Naive thymus-derived CD4-positive, alpha-beta T cell (primary cell): ENCODE data around the gene CAV2. TPM values are rescaled to one million over a fixed set of nuclear protein-coding genes. Genes with fewer than 3 reads are reported as not detected.

Experiments
- ATAC-seq: fragments of 150-1000 bp; cut with Tn5 transposase; 2 replicates; pipeline ENCODE4 v1.10.0; 2021; ENCODE audit warnings: mild to moderate bottlenecking, moderate library complexity
- CTCF ChIA-PET: fragments of 350-600 bp; sonication (Branson Sonifier 250); formaldehyde crosslinking; loops from one replicate; lab custom pipeline; 2021; ENCODE audit warnings: antibody characterized with exemption; lab: Charles Lee
- POLR2A ChIA-PET: fragments of 350-600 bp; sonication (Branson Sonifier 250); formaldehyde crosslinking; loops from one replicate; lab custom pipeline; 2021; ENCODE audit warnings: antibody characterized with exemption, inconsistent platforms; lab: Charles Lee
- DNase-seq, 9 donors: peaks; one replicate each; pipeline versions ENCODE4 v3.0.0 to v3.0.0-alpha.2; 2020 to 2022; ENCODE audit warnings: mixed read lengths in 1 of 9
- H3K27ac ChIP-seq: one replicate; pipeline ENCODE4 v1.7.0; 2013; ENCODE audit warnings: mild to moderate bottlenecking, low read depth, low read length, moderate library complexity
- H3K27me3 ChIP-seq, 2 donors: one replicate each; pipeline ENCODE4 v1.7.0; 2013; ENCODE audit warnings: low read length in 2 of 2, mild to moderate bottlenecking in 2 of 2, moderate library complexity in 2 of 2; ENCODE audit not compliant: control insufficient read depth in 2 of 2, insufficient read depth in 2 of 2
- H3K36me3 ChIP-seq, 3 experiments: 1 replicate in 2 of 3; 2 replicates in 1 of 3; pipeline ENCODE4 v1.7.0; 2013; ENCODE audit warnings: low read length in 3 of 3, mild to moderate bottlenecking in 3 of 3, moderate library complexity in 1 of 3; ENCODE audit not compliant: insufficient read depth in 3 of 3, control insufficient read depth in 2 of 3
- H3K4me1 ChIP-seq, 2 donors: one replicate each; pipeline ENCODE4 v1.7.0; 2013; ENCODE audit warnings: low read length in 2 of 2, mild to moderate bottlenecking in 2 of 2, moderate library complexity in 1 of 2; ENCODE audit not compliant: control insufficient read depth in 2 of 2, insufficient read depth in 2 of 2
- H3K4me3 ChIP-seq: 2 replicates; pipeline ENCODE4 v1.7.0; 2013; ENCODE audit warnings: mild to moderate bottlenecking, low read length
- H3K9me3 ChIP-seq, 3 experiments: 1 replicate in 2 of 3; 2 replicates in 1 of 3; pipeline ENCODE4 v1.7.0; 2013; ENCODE audit warnings: low read length in 3 of 3; ENCODE audit not compliant: control insufficient read depth in 2 of 3
- H3K27ac Mint-ChIP-seq, 9 donors: one replicate each; pipeline ENCODE4 v1.8.0; 2020 to 2022; ENCODE audit warnings: mixed read lengths in 9 of 9, mild to moderate bottlenecking in 8 of 9, moderate library complexity in 5 of 9, inconsistent platforms in 2 of 9
- H3K27me3 Mint-ChIP-seq, 5 donors: one replicate each; pipeline ENCODE4 v1.8.0; 2021 to 2022; ENCODE audit warnings: mixed read lengths in 5 of 5, mild to moderate bottlenecking in 1 of 5
- H3K36me3 Mint-ChIP-seq, 5 donors: one replicate each; pipeline ENCODE4 v1.8.0; 2020 to 2022; ENCODE audit warnings: mixed read lengths in 5 of 5, mild to moderate bottlenecking in 3 of 5, inconsistent platforms in 1 of 5
- H3K4me1 Mint-ChIP-seq, 7 donors: one replicate each; pipeline ENCODE4 v1.8.0; 2020 to 2022; ENCODE audit warnings: mixed read lengths in 7 of 7, mild to moderate bottlenecking in 3 of 7, inconsistent platforms in 1 of 7
- H3K4me3 Mint-ChIP-seq, 10 donors: one replicate each; pipeline ENCODE4 v1.8.0; 2020 to 2022; ENCODE audit warnings: mild to moderate bottlenecking in 10 of 10, mixed read lengths in 10 of 10, moderate library complexity in 6 of 10, inconsistent platforms in 2 of 10
- H3K9me3 Mint-ChIP-seq, 11 donors: one replicate each; pipeline ENCODE4 v1.8.0; 2020 to 2022; ENCODE audit warnings: mixed read lengths in 11 of 11, mild to moderate bottlenecking in 4 of 11, inconsistent platforms in 1 of 11, moderate library complexity in 1 of 11
- intact Hi-C, 2 donors: fragments of 100-400 bp; cut with micrococcal nuclease; formaldehyde crosslinking; loops; one replicate each; pipeline ENCODE4 v1.15.1; 2023
- polyA plus RNA-seq, 2 donors: library from polyadenylated mRNA; unstranded; fragments of 300-500 nt; fragmentation: Illumina TruSeq; gene quantifications; one replicate each; pipeline ENCODE4 v1.2.3, GENCODE V29; 2021
- total RNA-seq, 6 experiments: library from RNA in 5 of 6; stranded (reverse) in 5 of 6; gene quantifications; 1 replicate in 5 of 6; 2 replicates in 1 of 6; pipeline ENCODE4 v1.2.3 and lab custom pipeline; 2021 to 2026

Gene CAV2
- total and polyA plus RNA-seq, 7 experiments from 2014 or later, result 0.93 TPM; not detected in 6

DNA sequence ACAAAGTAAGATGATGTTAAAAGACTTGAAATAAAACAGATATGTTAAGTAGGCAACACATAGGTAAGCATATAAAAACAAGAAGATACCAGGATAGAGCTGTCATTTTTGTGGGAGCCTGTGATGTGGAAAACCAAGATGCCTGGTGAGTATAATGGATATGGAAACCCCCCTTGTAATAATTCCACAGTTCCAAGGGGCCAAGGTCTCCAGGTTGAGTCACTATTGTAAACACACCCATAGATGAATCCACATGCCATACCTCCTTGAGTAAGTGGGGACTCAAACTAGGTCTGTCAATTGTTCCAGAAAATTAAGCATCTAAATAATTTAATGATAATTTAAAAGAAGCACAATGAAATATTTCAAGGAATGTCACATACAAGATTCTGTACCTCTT, 41.2 kb downstream of the CAV2 start:
- Histone ChIP-seq H3K4me1 (no peaks in the 10 kb centered on the region), H3K27me3 (no peaks in the 10 kb centered on the region), H3K4me3 (no peak overlapping the region), H3K27ac (no peak overlapping the region), H3K36me3 (no peaks in the 10 kb centered on the region), H3K9me3 (no peaks in the 10 kb centered on the region)
- H3K9me3 Mint-ChIP-seq, result peaks cover 0 to 8% (median 4%) of the 10 kb centered on the region in 11 donors
- no peaks in the 10 kb centered on the region for H3K36me3 Mint-ChIP-seq
- ATAC-seq (no peak), DNase-seq (no peak)
- no peak overlapping the region for H3K27ac Mint-ChIP-seq
- POLR2A ChIA-PET, result no interaction called here
- peaks cover 16 to 42% (median 32%) of the 10 kb centered on the region in 5 donors for H3K27me3 Mint-ChIP-seq
- no peaks in the 10 kb centered on the region for H3K4me1 Mint-ChIP-seq
- no peak overlapping the region for H3K4me3 Mint-ChIP-seq
- intact Hi-C loops, result no loop called here
- CTCF ChIA-PET, result no interaction called here

DNA sequence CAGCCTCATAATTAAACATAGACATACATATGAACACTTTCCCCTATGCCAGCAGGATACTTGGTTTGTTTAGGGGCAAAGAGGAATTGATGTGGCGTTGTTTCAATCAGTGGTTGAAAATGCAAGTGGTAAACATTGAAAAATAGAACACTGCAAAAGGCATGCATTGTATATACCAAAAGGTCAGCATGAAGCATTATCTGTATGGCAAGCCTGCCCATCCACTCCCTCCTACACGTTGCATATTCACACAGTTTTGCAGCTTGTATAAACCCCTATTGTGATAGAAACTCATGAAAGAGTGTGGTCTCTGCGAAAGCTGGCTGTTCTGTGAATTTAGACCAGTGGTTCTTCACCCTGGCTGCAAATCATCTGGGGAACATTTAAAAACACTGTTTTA, 42.4 kb downstream of the CAV2 start:
- H3K36me3 Mint-ChIP-seq, result no peaks in the 10 kb centered on the region
- peaks cover 0 to 8% (median 4%) of the 10 kb centered on the region in 11 donors for H3K9me3 Mint-ChIP-seq
- ATAC-seq (no peak), DNase-seq (no peak)
- H3K27ac ChIP-seq, result no peak overlapping the region
- CTCF ChIA-PET, result no interaction called here
- H3K9me3 ChIP-seq, result no peaks in the 10 kb centered on the region
- H3K36me3 ChIP-seq, result no peaks in the 10 kb centered on the region
- H3K4me1 ChIP-seq, result no peaks in the 10 kb centered on the region
- H3K4me3 Mint-ChIP-seq, result no peak overlapping the region
- no peak overlapping the region for H3K4me3 ChIP-seq
- peaks cover 16 to 42% (median 32%) of the 10 kb centered on the region in 5 donors for H3K27me3 Mint-ChIP-seq
- POLR2A ChIA-PET, result no interaction called here
- intact Hi-C loops, result no loop called here
- no peaks in the 10 kb centered on the region for H3K27me3 ChIP-seq
- H3K4me1 Mint-ChIP-seq, result no peaks in the 10 kb centered on the region
- no peak overlapping the region for H3K27ac Mint-ChIP-seq

DNA sequence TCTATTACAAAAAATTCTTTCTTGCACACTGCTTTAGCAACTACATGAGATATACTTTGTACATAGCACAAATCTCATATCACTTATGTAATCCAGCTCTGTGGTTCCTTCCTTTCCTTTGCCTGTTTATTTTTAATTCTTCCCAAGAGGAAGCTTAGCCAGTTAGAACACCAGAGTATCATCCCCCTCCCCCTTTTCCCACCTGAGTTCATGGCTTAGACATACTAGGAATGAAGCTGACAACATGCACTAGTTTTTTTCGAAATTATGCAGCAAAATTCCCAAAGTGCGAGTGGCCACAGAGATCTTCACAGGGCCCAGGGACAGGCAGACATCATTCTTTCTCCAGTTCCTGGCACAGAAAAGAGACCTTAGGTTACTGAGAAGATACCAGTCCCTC, 43.1 kb downstream of the CAV2 start:
- Mint-ChIP-seq H3K9me3 (peaks cover 0 to 8% (median 4%) of the 10 kb centered on the region in 11 donors), H3K27ac (no peak overlapping the region), H3K4me1 (no peaks in the 10 kb centered on the region), H3K4me3 (no peak overlapping the region), H3K36me3 (no peaks in the 10 kb centered on the region), H3K27me3 (peaks cover 16 to 40% (median 29%) of the 10 kb centered on the region in 5 donors)
- no peaks in the 10 kb centered on the region for H3K4me1 ChIP-seq
- H3K27ac ChIP-seq, result no peak overlapping the region
- CTCF ChIA-PET, result no interaction called here
- ATAC-seq, result no peak
- no peak for DNase-seq
- no peaks in the 10 kb centered on the region for H3K9me3 ChIP-seq
- H3K27me3 ChIP-seq, result no peaks in the 10 kb centered on the region
- intact Hi-C loops, result no loop called here
- no peak overlapping the region for H3K4me3 ChIP-seq
- no peaks in the 10 kb centered on the region for H3K36me3 ChIP-seq
- POLR2A ChIA-PET, result no interaction called here

DNA sequence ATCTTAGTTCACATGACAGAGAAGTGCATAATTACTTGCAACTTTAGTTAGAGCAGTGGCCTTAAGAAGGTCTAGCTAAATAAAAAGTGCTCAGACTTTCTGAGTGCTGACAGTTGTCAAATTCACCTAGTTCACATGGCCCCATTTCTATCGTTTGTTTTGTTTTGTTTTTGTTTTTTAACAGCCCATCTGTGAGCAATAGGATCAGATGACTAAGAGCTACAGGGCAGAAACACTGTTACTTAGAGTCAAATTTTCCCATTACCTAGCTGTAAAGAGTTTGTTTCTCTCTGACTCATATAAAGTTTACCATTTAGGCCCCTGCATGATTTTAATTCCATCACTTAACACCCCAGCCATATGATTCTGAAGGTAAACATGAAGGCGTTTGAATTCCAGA, 44.1 kb downstream of the CAV2 start:
- no peaks in the 10 kb centered on the region for H3K36me3 Mint-ChIP-seq
- ATAC-seq (no peak), DNase-seq (no peak)
- no peak overlapping the region for H3K4me3 ChIP-seq
- H3K27me3 ChIP-seq, result no peaks in the 10 kb centered on the region
- CTCF ChIA-PET, result interaction anchor here (1.2 kb wide), 1 partner anchor 17 kb away, joined by 3 read pairs; no protein-coding TSS in a partner anchor
- H3K27ac Mint-ChIP-seq, result no peak overlapping the region
- POLR2A ChIA-PET, result no interaction called here
- no peak overlapping the region for H3K4me3 Mint-ChIP-seq
- H3K27ac ChIP-seq, result no peak overlapping the region
- H3K9me3 Mint-ChIP-seq, result peaks cover 0 to 5% (median 4%) of the 10 kb centered on the region in 11 donors
- intact Hi-C loops, result no loop called here
- H3K27me3 Mint-ChIP-seq, result peaks cover 16 to 40% (median 29%) of the 10 kb centered on the region in 5 donors
- H3K36me3 ChIP-seq, result no peaks in the 10 kb centered on the region
- no peaks in the 10 kb centered on the region for H3K9me3 ChIP-seq
- no peaks in the 10 kb centered on the region for H3K4me1 ChIP-seq
- no peaks in the 10 kb centered on the region for H3K4me1 Mint-ChIP-seq

DNA sequence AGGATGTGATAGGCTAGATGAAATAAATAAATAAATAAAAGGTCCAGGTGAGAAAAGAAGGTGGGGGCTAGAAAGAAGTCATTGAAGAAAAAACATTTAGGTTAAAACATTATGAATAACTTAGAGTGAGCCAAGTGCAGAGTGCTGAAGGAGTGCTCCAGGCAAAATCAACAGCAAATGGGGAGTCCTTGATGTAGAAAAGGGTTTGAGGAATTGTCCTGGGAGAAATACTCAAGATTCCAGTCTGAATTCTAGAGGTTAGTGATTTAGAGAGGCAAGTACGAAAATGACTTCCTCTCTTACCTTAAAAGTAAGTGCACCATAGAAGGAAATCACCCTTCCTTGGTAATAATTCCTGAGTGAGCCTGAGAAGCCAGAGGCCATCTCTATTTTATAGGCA, 44.9 kb downstream of the CAV2 start:
- H3K4me1 Mint-ChIP-seq, result no peaks in the 10 kb centered on the region
- no peak overlapping the region for H3K4me3 ChIP-seq
- H3K9me3 ChIP-seq, result no peaks in the 10 kb centered on the region
- no peak for DNase-seq
- H3K9me3 Mint-ChIP-seq, result peaks cover 0 to 2% (median 0%) of the 10 kb centered on the region in 11 donors
- intact Hi-C loops, result no loop called here
- no peak for ATAC-seq
- CTCF ChIA-PET, result interaction anchor here (1.2 kb wide), 1 partner anchor 18 kb away, joined by 3 read pairs; no protein-coding TSS in a partner anchor
- POLR2A ChIA-PET, result no interaction called here
- H3K36me3 Mint-ChIP-seq, result no peaks in the 10 kb centered on the region
- H3K27ac Mint-ChIP-seq, result no peak overlapping the region
- no peaks in the 10 kb centered on the region for H3K27me3 ChIP-seq
- no peaks in the 10 kb centered on the region for H3K4me1 ChIP-seq
- no peak overlapping the region for H3K27ac ChIP-seq
- H3K36me3 ChIP-seq, result no peaks in the 10 kb centered on the region
- no peak overlapping the region for H3K4me3 Mint-ChIP-seq
- peaks cover 13 to 36% (median 22%) of the 10 kb centered on the region in 5 donors for H3K27me3 Mint-ChIP-seq

DNA sequence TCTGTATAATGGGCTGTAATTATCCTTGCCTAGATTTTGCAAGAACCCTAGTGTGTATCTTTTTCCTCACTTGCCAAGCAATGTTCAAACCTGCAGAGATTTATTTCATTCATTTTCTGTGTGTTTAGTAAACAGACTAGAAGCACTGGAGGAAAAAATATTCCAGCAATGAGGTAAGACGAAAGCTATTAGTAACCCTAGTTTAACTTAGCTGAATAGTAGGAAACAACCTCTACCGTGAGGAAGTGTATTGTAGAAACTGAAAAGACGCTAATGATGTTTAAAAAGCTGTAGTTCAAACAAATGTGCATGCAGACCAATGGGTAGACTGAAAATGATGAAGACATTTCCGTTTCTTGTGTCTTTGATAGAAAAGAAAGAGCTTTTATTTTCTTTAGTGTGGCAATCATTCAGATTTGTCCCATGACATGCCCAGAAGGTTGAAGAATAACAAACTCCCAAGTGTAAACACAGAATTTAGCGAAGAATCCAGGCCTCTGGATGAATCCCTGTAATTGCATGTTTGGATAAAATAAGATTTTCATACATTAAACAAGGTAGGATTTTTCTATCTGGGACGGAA, 46.0 kb downstream of the CAV2 start:
- H3K4me1 ChIP-seq, result no peaks in the 10 kb centered on the region
- H3K27me3 ChIP-seq, result no peaks in the 10 kb centered on the region
- Mint-ChIP-seq H3K9me3 (peaks cover 0 to 2% (median 0%) of the 10 kb centered on the region in 11 donors), H3K4me1 (no peaks in the 10 kb centered on the region), H3K27ac (no peak overlapping the region), H3K36me3 (no peaks in the 10 kb centered on the region), H3K4me3 (no peak overlapping the region), H3K27me3 (peaks cover 11 to 26% (median 20%) of the 10 kb centered on the region in 5 donors)
- H3K36me3 ChIP-seq, result no peaks in the 10 kb centered on the region
- H3K9me3 ChIP-seq, result no peaks in the 10 kb centered on the region
- CTCF ChIA-PET, result no interaction called here
- no peak overlapping the region for H3K27ac ChIP-seq
- DNase-seq (no peak), ATAC-seq (no peak)
- intact Hi-C loops, result no loop called here
- no peak overlapping the region for H3K4me3 ChIP-seq
- POLR2A ChIA-PET, result no interaction called here

DNA sequence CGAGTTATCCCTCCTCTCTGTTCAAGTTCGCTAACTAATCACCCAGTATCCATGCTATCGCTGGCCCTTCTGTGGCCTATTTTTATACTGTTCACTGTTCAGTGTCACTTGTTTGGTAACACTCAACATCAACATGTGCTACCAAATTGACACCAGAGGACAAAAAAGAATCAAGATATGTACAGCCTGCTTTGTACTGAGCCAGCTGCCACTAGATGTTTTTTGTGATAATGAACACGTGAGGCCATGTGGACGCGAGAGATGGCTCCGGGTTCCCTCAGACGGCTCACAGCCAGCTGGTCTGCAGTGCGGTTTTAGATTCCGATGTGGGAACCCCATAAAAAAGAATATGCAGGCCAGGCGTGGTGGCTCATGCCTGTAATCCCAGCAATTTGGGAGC, 46.5 kb downstream of the CAV2 start:
- Histone ChIP-seq H3K4me1 (no peaks in the 10 kb centered on the region), H3K27ac (no peak overlapping the region), H3K27me3 (no peaks in the 10 kb centered on the region), H3K36me3 (no peaks in the 10 kb centered on the region), H3K4me3 (no peak overlapping the region), H3K9me3 (no peaks in the 10 kb centered on the region)
- ChIA-PET CTCF (interaction anchor here (1.2 kb wide), 1 partner anchor 369 kb away, joined by 7 read pairs; no protein-coding TSS in a partner anchor), POLR2A (no interaction called here)
- peaks cover 6 to 22% (median 14%) of the 10 kb centered on the region in 5 donors for H3K27me3 Mint-ChIP-seq
- H3K9me3 Mint-ChIP-seq, result peaks cover 0 to 2% (median 0%) of the 10 kb centered on the region in 11 donors
- ATAC-seq (no peak), DNase-seq (no peak)
- no peak overlapping the region for H3K4me3 Mint-ChIP-seq
- no peaks in the 10 kb centered on the region for H3K4me1 Mint-ChIP-seq
- no peak overlapping the region for H3K27ac Mint-ChIP-seq
- H3K36me3 Mint-ChIP-seq, result no peaks in the 10 kb centered on the region
- intact Hi-C loops, result no loop called here
